ENCODE results near the gene NLE1.
"Not testable (repeated sequence)": the region's sequence is repeated elsewhere in the genome, so short reads cannot be mapped to it uniquely, and the experiment has no call there.

NLE1 gene

GRCh38 chr17:35162755-35163154 lies 20.7 kb upstream of the NLE1 start:
- no peak for DNase-seq (ENCODE audit: low read depth in 2 of 2)

DNA sequence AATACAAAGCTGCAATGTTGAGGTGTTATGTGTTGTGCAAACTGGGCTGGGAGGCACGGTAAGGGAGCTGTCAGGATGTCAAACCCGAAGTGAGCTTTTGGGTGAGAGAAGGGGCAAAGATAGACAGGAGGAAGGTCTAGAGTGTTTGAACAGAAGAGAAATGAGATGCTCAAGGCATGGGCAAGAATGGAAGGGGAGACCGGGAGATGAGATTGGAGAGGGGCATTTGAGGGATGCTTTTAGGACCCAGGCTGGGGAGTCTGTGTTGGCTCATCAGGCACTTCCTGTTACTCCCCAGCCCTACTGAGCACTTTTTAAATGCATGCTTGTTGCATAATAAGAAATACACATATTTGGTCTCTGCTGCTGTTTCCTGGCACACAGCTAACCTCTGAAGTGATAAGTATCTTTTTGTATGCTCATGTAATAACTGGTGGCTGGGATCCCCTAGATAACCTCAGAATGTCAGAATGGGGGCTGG lies 19.2 kb upstream of the NLE1 start:
- no peak for DNase-seq (ENCODE audit: low read depth in 2 of 2)

GRCh38 chr17:35160354-35161201 lies 18.5 kb upstream of the NLE1 start:
- DNase-seq (ENCODE audit: low read depth in 2 of 2), result no peak

DNA sequence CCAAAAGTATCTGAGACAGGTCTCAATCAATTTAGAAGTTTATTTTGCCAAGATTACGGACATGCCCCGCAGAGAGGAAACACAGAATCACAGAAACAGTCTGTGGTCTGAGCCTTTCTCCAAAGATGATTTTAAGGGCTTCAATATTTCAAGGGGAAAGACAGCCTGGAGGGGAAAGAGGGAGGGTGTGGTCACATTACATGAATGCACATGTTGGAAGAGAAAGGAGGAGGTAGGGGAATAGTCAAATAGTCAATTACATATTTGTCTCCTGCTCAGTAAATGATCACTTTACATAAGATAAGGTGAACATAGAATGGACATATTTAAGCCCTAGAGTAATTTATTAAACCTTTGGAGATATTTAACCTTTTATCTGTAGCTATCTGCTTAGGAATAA lies 17.8 kb upstream of the NLE1 start:
- DNase-seq (ENCODE audit: low read depth in 2 of 2), result no peak

GRCh38 chr17:35155246-35155645 lies 13.1 kb upstream of the NLE1 start:
- no peak for DNase-seq (ENCODE audit: low read depth in 2 of 2)

DNA sequence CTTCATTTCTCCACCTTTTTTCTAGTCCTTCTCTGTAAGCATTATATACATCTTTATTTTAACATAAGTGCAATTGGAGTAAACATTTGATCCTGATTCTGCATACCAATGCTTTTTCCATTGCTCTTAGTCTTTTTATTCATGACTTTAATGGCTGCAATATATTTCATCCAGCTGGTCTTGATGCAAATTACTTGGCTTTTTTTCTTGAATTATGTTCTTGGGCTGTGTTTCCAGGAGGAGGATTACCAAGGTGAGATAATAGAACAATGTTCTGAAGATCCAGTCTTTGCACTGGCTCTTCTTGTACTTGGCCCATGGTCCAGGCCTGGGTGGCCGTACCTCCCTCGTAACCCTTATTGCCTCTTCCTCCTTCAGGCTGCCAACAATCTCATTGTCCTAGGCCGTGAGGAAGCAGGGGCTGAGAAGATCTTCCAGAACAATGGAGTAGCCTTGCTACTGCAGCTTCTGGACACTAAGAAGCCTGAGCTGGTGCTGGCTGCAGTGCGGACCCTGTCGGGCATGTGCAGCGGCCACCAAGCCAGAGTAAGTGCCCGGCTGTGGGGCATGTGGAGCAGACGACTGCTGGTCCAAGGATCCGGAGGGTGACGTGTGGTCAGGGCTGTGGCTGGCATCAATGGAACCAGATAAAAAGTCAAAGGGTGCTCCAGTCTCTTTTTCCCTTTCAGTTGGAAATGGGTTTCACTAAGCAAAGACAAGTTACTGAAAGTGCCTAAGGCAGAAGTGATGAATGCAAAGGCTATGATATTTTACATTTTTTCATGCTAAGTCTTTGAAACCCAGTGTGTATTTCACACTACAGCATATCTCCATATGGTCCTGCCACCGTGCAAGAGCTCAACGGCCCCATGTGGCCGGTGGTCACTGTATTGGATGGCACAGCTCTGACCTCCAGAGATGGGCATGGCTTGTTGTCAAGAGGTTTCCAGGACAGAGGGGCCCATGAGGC lies 12.4 kb upstream of the NLE1 start:
- no peak for DNase-seq (ENCODE audit: low read depth in 2 of 2)

DNA sequence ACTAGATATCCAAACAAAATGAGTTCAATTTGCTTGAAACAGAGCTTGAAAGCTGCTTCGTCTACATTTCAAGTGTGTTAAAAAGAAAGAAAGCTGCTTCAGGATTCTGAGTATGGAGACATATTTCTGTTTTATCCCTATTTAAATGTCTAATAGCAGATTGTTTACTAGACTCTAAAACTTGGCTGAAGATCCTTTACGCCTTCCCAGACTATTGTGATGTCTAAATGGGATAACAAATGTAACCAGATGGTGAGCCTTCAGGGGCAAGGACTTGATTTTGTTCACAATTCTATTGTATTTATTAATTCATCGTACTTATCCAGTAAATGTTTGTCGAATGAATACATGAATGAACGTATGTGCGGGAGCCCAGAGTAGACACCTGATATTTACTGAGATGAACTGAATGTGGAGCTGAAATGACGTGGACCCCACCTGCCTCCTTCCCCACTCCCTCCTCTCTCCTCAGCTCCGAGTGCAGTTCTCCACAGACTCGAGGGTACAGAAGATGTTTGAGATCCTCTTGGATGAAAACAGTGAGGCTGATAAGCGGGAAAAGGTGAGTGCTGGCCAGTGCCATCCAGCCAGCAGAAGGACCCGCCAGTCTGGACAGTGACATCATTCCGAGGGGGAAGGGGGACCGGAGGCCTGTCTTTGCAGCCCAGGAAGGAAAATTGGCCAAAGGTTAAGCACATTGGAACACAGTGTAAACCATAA lies 10.5 kb upstream of the NLE1 start:
- DNase-seq (ENCODE audit: low read depth in 2 of 2), result no peak

DNA sequence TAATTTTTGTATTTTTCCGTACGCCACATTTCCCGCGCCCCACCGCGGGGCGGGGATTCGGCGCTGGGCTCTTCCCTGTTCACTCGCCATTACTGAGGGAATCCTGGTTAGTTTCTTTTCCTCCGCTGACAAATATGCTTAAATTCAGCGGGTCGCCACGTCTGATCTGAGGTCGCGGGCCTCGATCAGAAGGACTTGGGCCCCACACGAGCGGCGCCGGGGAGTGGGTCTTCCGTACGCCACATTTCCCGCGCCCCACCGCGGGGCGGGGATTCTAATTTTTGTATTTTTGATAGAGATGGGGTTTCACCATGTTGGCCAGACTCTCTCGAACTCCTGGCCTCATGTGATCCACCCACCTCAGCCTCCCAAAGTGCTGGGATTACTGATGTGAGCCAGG lies 9.0 kb upstream of the NLE1 start:
- DNase-seq (ENCODE audit: low read depth in 2 of 2), result not testable (repeated sequence)

DNA sequence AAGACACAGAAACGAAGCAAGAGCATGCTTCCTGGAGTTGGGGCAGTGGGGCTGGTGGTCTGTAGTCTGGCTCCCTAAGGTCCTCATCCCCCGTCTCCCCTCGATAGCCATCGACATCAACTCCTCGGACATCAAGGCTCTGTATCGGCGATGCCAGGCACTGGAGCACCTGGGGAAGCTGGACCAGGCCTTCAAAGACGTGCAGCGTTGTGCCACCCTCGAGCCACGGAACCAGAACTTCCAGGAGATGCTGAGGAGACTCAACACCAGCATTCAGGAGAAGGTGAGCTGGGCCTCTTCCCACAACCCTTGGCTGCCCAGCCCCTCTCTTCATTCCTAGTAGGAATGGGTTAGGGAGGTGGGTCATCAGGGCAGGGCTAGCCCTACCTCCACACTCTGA lies 7.8 kb upstream of the NLE1 start:
- no peak for DNase-seq (ENCODE audit: low read depth in 2 of 2)

DNA sequence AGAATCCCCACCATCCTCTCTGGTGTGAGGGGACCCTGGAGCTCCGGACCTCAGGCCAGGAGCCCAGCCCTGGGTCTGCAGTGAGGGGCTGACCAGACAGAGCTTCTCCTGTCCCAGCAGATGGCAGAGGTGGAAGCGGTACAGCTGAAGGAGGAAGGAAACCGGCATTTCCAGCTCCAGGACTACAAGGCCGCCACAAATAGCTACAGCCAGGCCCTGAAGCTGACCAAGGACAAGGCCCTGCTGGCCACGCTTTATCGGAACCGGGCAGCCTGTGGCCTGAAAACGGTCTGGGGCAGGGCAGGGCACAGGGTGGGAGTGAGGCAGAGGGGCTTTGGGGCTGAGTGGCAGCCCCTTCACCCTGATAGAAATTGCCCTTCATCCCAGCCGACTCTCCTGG lies 6.0 kb upstream of the NLE1 start:
- no peak for DNase-seq (ENCODE audit: low read depth in 2 of 2)

DNA sequence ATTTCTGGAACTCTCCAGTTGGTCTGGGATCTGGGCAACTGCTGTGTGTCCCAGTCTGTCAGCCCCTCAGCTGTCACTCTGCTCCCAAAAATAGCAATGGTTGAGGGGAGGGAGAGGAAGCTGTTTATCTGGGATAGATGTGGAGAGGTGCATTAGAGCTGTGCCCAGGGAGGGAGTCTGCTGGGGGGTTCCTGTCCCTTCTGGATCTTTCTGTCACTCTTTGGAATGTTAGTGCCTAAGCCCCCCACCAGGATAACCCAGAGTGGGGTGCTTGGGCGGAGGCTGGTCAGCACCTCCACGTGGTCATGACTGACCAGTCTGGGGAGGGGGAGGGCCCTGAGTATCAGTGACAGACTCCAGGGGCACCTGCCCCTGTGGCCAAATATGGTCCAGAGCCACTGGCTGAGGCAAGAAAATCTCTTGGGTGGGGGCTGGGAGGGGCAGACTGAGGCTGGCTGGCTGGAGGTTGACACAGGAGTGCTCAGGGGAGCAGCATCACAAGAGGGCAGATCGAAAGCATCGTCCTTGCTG lies 5.3 kb upstream of the NLE1 start, which contains the start of gene UNC45B:
UNC45B (plus strand) TSS at position 443 of the 531 bp plus-strand sequence. CDS start 447 bp downstream, outside the sequence.
- no peak for DNase-seq (ENCODE audit: low read depth in 2 of 2)

GRCh38 chr17:35146214-35146833 lies 4.2 kb upstream of the NLE1 start:
- no peak for DNase-seq (ENCODE audit: low read depth in 2 of 2)

DNA sequence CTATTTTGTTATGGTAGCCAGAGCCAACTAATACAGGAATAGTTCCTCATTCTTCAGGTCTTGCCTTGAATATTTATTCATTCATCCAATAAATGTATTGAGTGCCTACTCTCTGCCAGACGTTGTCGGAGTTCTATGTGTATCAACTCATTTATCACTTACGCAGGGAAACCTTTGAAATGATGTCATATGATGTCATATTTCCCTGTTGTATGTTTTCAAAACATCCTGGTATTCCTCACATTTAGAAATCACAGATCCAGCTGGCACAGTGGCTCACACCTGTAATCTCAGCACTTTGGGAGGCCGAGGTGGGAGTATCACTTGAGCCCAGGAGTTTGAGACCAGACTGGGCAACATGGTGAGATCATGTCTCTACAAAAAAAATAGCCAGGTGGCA lies 2.7 kb upstream of the NLE1 start:
- DNase-seq (ENCODE audit: low read depth in 2 of 2), result no peak

GRCh38 chr17:35142467-35142796 lies 329 bp upstream of the NLE1 start:
- DNase-seq (ENCODE audit: low read depth in 2 of 2), result no peak

- no peak for DNase-seq (ENCODE audit: low read depth in 2 of 2)
Measured at GRCh38 chr17:35138218-35138617, 3.9 kb downstream of the NLE1 start.

- DNase-seq (ENCODE audit: low read depth in 2 of 2), result no peak
Measured at GRCh38 chr17:35135322-35135721, 6.8 kb downstream of the NLE1 start.

DNA sequence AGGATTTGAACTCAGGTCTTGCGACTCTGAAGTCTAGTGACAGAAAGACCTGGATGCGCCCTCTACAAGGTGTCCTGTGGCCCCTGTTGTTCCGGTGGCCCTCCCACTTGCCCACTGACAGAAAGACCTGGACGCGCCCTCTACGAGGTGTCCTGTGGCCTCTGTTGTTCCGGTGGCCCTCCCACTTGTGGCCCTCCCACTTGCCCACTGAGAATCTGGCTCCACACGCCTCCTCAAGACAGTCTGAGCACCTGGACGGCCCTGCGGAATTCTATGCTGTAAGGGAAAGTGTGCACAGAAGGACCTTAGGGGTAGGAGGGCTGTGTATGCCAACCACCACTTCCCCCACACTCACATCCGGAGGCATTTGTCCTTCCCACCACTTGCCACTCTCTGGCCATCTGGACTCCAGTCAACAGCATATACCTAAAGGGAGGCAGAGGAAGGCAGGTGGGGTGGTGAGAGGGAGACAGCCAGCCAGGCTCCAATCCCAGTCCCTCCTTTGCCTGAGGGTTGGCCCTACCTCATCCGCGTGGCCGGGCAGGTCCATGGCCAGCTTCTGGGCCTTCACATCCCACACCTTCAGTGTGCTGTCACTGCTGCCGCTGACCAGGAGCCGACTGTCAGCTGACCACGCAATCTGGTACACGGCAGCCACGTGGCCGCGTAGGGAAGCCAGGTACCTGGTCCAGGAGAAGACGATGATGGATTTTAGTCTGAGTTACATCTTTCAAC lies 9.1 kb downstream of the NLE1 start:
- DNase-seq (ENCODE audit: low read depth in 2 of 2), result no peak

GRCh38 chr17:35132099-35132498 lies 10.0 kb downstream of the NLE1 start:
- DNase-seq (ENCODE audit: low read depth in 2 of 2), result no peak

GRCh38 chr17:35130392-35130791 lies 11.7 kb downstream of the NLE1 start:
- no peak for DNase-seq (ENCODE audit: low read depth in 2 of 2)

DNA sequence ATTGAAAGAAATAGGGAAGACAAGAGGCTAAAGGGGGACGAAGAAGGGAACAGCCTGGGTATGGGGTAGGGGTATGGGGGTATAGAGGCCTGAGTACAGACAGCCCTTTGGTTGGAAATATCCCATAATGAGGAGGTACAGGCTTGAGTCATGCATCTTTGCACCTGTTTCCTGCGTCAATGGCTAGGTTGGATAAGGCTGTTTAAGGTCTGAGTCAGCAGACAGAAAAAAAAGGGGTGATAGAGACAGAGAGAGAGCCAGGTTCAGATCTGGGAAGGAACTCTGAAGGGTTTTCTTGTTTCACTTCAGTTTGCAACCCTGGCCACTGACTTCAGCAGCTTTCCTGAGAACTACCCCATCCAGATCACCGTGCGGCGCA lies 12.1 kb downstream of the NLE1 start:
- DNase-seq (ENCODE audit: low read depth in 2 of 2), result no peak

Measured in stimulated activated CD4-positive, alpha-beta T cell treated with anti-CD3 and anti-CD28 coated beads, Interleukin-4, amount 100 ng/mL, for 48 hours (primary cell).